Smooth muscle cell of the pulmonary artery (primary cell): ENCODE measurements around the gene GDF2. TPM values are rescaled to one million over a fixed set of nuclear protein-coding genes. Genes with fewer than 3 reads are reported as not detected.

Experiments used
- total RNA-seq: library from RNA; depleted of rRNA; stranded (reverse); fragments of >200 nt; gene quantifications from 2 replicates; pipeline ENCODE4 v1.2.3, GENCODE V29; 2014

Gene GDF2
- total RNA-seq: not detected in 2 replicates

GRCh38 chr10:47322300-47323061 is at the start of gene GDF2:
Gene GDF2, plus strand, starts transcription at chr10:47322454. Its CDS starts 215 bp downstream, at chr10:47322669.

GRCh38 chr10:47299611-47300428 is 22.4 kb upstream of the GDF2 start, which contains the start of gene GDF10:
Gene GDF10, plus strand, starts transcription at chr10:47300197. Its CDS starts 455 bp downstream, at chr10:47300652.

GRCh38 chr10:47348138-47348651 is 25.9 kb downstream of the GDF2 start, which contains the start of gene RBP3:
Gene RBP3, plus strand, starts transcription at chr10:47348363. Its CDS starts 122 bp downstream, at chr10:47348485.

Other genes starting within 250 kb of the GDF2 start
- 0.03 and 5.5 TPM in 2 replicates for gene GDF10, start 22.3 kb upstream of the GDF2 start, total RNA-seq
- gene RBP3, start 25.9 kb downstream of the GDF2 start, total RNA-seq: not detected in 2 replicates
- gene ZNF488, start 61.8 kb downstream of the GDF2 start, total RNA-seq: 0.13 TPM in 1 of 2 replicates, not detected in the other
- 0.07 TPM in 1 of 2 replicates, not detected in the other for gene ANXA8, start 161.7 kb downstream of the GDF2 start, total RNA-seq
- not detected in 2 replicates for gene FAM25G, start 169.2 kb downstream of the GDF2 start, total RNA-seq
- 2.2 and 4.0 TPM in 2 replicates for gene AGAP9, start 201.2 kb downstream of the GDF2 start, total RNA-seq